IMR-90 (cell line): ENCODE results near the gene KMT2D. TPM values are rescaled to one million over a fixed set of nuclear protein-coding genes. Genes with fewer than 3 reads are reported as not detected.

Experiments used
- ATAC-seq: fragments of 200-7000 bp; cut with Tn5 transposase; 2 replicates; pipeline ENCODE4 v1.9.1; 2020; ENCODE audit warnings: low read depth, mild to moderate bottlenecking, moderate library complexity
- BruUV-seq: library from RNA; stranded (reverse); fragments of 400-500 nt; replicated peaks from 2 replicates; lab custom pipeline; 2021; lab: Mats Ljungman, UMichigan
- CTCF ChIA-PET: fragments of 300-600 bp; formaldehyde crosslinking; extraction: SDS; loops from one replicate; lab custom pipeline; 2021; ENCODE audit warnings: antibody characterized with exemption; lab: Yijun Ruan, JAX
- POLR2A ChIA-PET: fragments of 300-600 bp; sonication (Branson Sonifier 250); formaldehyde crosslinking; loops from one replicate; lab custom pipeline; 2022; ENCODE audit warnings: antibody characterized with exemption; ENCODE audit not compliant: unreplicated experiment; lab: Charles Lee
- DNase-seq: peaks from one replicate; pipeline ENCODE4 v3.0.0; 2013
- H2AFZ ChIP-seq: replicated peaks from 2 replicates; pipeline ENCODE3; 2013; ENCODE audit warnings: low read length, mild to moderate bottlenecking; ENCODE audit not compliant: poor library complexity
- H2AK5ac ChIP-seq: 2 replicates; pipeline ENCODE4 v1.6.1; 2013; ENCODE audit warnings: low read depth, low read length, inconsistent platforms
- H2AK9ac ChIP-seq: replicated peaks from 2 replicates; pipeline ENCODE3; 2013; ENCODE audit warnings: mild to moderate bottlenecking, low read depth, low read length, moderate library complexity; ENCODE audit not compliant: poor library complexity
- H2BK120ac ChIP-seq: 2 replicates; pipeline ENCODE4 v1.6.1; 2013; ENCODE audit warnings: low read depth, low read length, inconsistent platforms
- H2BK15ac ChIP-seq: 3 replicates; pipeline ENCODE4 v1.6.1; 2013; ENCODE audit warnings: low read depth, low read length, inconsistent platforms
- H2BK20ac ChIP-seq: 2 replicates; pipeline ENCODE4 v1.6.1; 2013; ENCODE audit warnings: low read depth, mild to moderate bottlenecking, inconsistent platforms, low read length, moderate library complexity
- H2BK5ac ChIP-seq: 2 replicates; pipeline ENCODE4 v1.6.1; 2013; ENCODE audit warnings: mild to moderate bottlenecking, low read depth, low read length, inconsistent platforms; ENCODE audit not compliant: poor library complexity, severe bottlenecking
- H3K14ac ChIP-seq: replicated peaks from 2 replicates; pipeline ENCODE4 v1.6.1; 2013; ENCODE audit warnings: low read depth, low read length, inconsistent platforms
- H3K18ac ChIP-seq: 2 replicates; pipeline ENCODE4 v1.6.1; 2013; ENCODE audit warnings: low read depth, low read length, control low read depth
- H3K23ac ChIP-seq: 2 replicates; pipeline ENCODE4 v1.6.1; 2013; ENCODE audit warnings: low read depth, low read length, inconsistent platforms
- H3K27ac ChIP-seq: 2 replicates; pipeline ENCODE4 v1.5.1; 2013; ENCODE audit warnings: mild to moderate bottlenecking, control low read depth, low read length; ENCODE audit not compliant: insufficient read depth
- H3K27me3 ChIP-seq: 2 replicates; pipeline ENCODE4 v1.6.1; 2013; ENCODE audit warnings: low read length; ENCODE audit not compliant: control insufficient read depth, insufficient read depth
- H3K36me3 ChIP-seq: 2 replicates; pipeline ENCODE4 v1.6.1; 2013; ENCODE audit warnings: low read length, mixed read lengths; ENCODE audit not compliant: control insufficient read depth, insufficient read depth
- H3K4ac ChIP-seq: 2 replicates; pipeline ENCODE4 v1.6.1; 2013; ENCODE audit warnings: low read depth, low read length, inconsistent platforms
- H3K4me1 ChIP-seq: 2 replicates; pipeline ENCODE4 v1.6.1; 2013; ENCODE audit warnings: low read length, mixed read lengths; ENCODE audit not compliant: control insufficient read depth, insufficient read depth
- H3K4me2 ChIP-seq: 2 replicates; pipeline ENCODE4 v1.6.1; 2013; ENCODE audit warnings: low read depth, mild to moderate bottlenecking, control low read depth, low read length, moderate library complexity
- H3K4me3 ChIP-seq: 2 replicates; pipeline ENCODE4 v1.5.1; 2013; ENCODE audit warnings: low read depth, mild to moderate bottlenecking, control low read depth, low read length, moderate library complexity; ENCODE audit not compliant: insufficient read depth
- H3K56ac ChIP-seq: 2 replicates; pipeline ENCODE4 v1.6.1; 2013; ENCODE audit warnings: low read length, inconsistent platforms; ENCODE audit not compliant: insufficient read depth; ENCODE audit errors: extremely low read depth
- H3K79me1 ChIP-seq, 2 experiments: 2 replicates each; pipeline ENCODE4 v1.6.1; 2013; ENCODE audit warnings: low read length in 2 of 2, inconsistent platforms in 1 of 2, low read depth in 1 of 2
- H3K9ac ChIP-seq: 2 replicates; pipeline ENCODE4 v1.6.1; 2013; ENCODE audit warnings: low read depth, low read length, control low read depth
- H3K9me1 ChIP-seq: 2 replicates; pipeline ENCODE4 v1.6.1; 2013; ENCODE audit warnings: low read length, inconsistent platforms; ENCODE audit not compliant: insufficient read depth
- H3K9me3 ChIP-seq: 2 replicates; pipeline ENCODE4 v1.6.1; 2013; ENCODE audit warnings: low read length; ENCODE audit not compliant: control insufficient read depth, insufficient read depth
- H4K20me1 ChIP-seq: 2 replicates; pipeline ENCODE4 v1.6.1; 2013; ENCODE audit warnings: low read length, inconsistent platforms; ENCODE audit not compliant: insufficient read depth
- H4K5ac ChIP-seq: 2 replicates; pipeline ENCODE4 v1.6.1; 2013; ENCODE audit warnings: mild to moderate bottlenecking, low read depth, low read length, control low read depth
- H4K8ac ChIP-seq, 2 experiments: 2 replicates each; pipeline ENCODE4 v1.6.1; 2013; ENCODE audit warnings: low read depth in 2 of 2, low read length in 2 of 2, control low read depth in 1 of 2, inconsistent platforms in 1 of 2
- H4K91ac ChIP-seq: 2 replicates; pipeline ENCODE4 v1.6.1; 2013; ENCODE audit warnings: low read depth, low read length, inconsistent platforms; ENCODE audit not compliant: insufficient read depth
- BHLHE40 ChIP-seq: fragments of 150-350 bp; IDR thresholded peaks from 2 replicates; pipeline ENCODE4 v1.6.1; 2016; ENCODE audit warnings: mild to moderate bottlenecking, low read depth, low read length
- CEBPB ChIP-seq: IDR thresholded peaks from 2 replicates; pipeline ENCODE4 v1.6.1; 2012; ENCODE audit warnings: low read depth, low read length, improper control_type of control experiment
- FOS ChIP-seq: fragments of 150-350 bp; IDR thresholded peaks from 2 replicates; pipeline ENCODE4 v1.6.1; 2016; ENCODE audit warnings: low read depth, low read length
- MAZ ChIP-seq: IDR thresholded peaks from 2 replicates; pipeline ENCODE4 v1.6.1; 2012; ENCODE audit warnings: low read depth, mild to moderate bottlenecking, low read length, improper control_type of control experiment, moderate library complexity, borderline replicate concordance
- MXI1 ChIP-seq: IDR thresholded peaks from 2 replicates; pipeline ENCODE4 v1.6.1; 2012; ENCODE audit warnings: low read depth, mild to moderate bottlenecking, low read length, moderate library complexity, borderline replicate concordance
- POLR2A ChIP-seq: IDR thresholded peaks from 2 replicates; pipeline ENCODE4 v1.6.1; 2012; ENCODE audit warnings: mild to moderate bottlenecking, low read depth, low read length
- RCOR1 ChIP-seq: IDR thresholded peaks from 2 replicates; pipeline ENCODE4 v1.6.1; 2012; ENCODE audit warnings: mild to moderate bottlenecking, low read length, improper control_type of control experiment; ENCODE audit not compliant: insufficient replicate concordance
- USF2 ChIP-seq: fragments of 150-350 bp; IDR thresholded peaks from 2 replicates; pipeline ENCODE4 v1.6.1; 2017; ENCODE audit warnings: mild to moderate bottlenecking, antibody characterized with exemption, low read length, low read depth
- WGBS, 2 experiments: methylation state at CpG; one replicate each; pipeline versions ENCODE4 v1.1.5 to v1.1.7; 2013; ENCODE audit warnings: missing lambda C conversion rate in 2 of 2; ENCODE audit not compliant: insufficient read length in 1 of 2; ENCODE audit errors: extremely low coverage in 2 of 2; 5-methylcytosine and 5-hydroxymethylcytosine counted together
- dilution Hi-C: fragments of 300-500 bp; cut with HindIII; formaldehyde crosslinking; loops from one replicate; pipeline ENCODE4 v1.14.3; 2018; ENCODE audit warnings: low sequenced_read_pairs; ENCODE audit not compliant: unreplicated experiment
- in situ Hi-C: fragments of 300-500 bp; cut with MboI; formaldehyde crosslinking; loops from 3 replicates; pipeline ENCODE4 v1.14.3; 2019; ENCODE audit warnings: low sequenced_read_pairs, inconsistent platforms, mixed read lengths
- intact Hi-C: fragments of 100-400 bp; cut with micrococcal nuclease; formaldehyde crosslinking; loops from 2 replicates; pipeline ENCODE4 v1.10.0; 2022
- polyA plus RNA-seq, 3 experiments: library from polyadenylated mRNA; depleted of rRNA; stranded (reverse); fragments of >200 nt; gene quantifications; 2 replicates each; pipeline ENCODE4 v1.2.3, GENCODE V29; 2012; ENCODE audit warnings: low replicate concordance in 1 of 3
- total RNA-seq: library from RNA; depleted of rRNA; stranded (reverse); fragments of >200 nt; gene quantifications from 2 replicates; pipeline ENCODE4 v1.2.3, GENCODE V29; 2012

Gene KMT2D
- total and polyA plus RNA-seq, 2 of the 4 experiments (the other 2 are of a cell fraction): 6.6 to 25.2 TPM

GRCh38 chr12:49022558-49023178, 37.9 kb downstream of the KMT2D start:
- no peak for ATAC-seq
- no peak overlapping the region for H4K8ac ChIP-seq
- intact Hi-C loops: no loop called here
- H2AFZ ChIP-seq: no peak overlapping the region
- H3K9ac ChIP-seq: no peak overlapping the region
- no peak overlapping the region for H3K23ac ChIP-seq
- no peak overlapping the region for H3K4me3 ChIP-seq
- BruUV-seq: no TSS peak
- ChIA-PET CTCF (interaction anchor here (0.7 kb wide), 1 partner anchor 21 kb away, joined by 3 read pairs; no protein-coding TSS in a partner anchor), POLR2A (no interaction called here)
- H3K4ac ChIP-seq: no peak overlapping the region
- H2BK5ac ChIP-seq: no peak overlapping the region
- no peak overlapping the region for H3K56ac ChIP-seq
- no peak overlapping the region for H2AK9ac ChIP-seq
- H2AK5ac ChIP-seq: no peak overlapping the region
- TF ChIP-seq BHLHE40: no peak
- no peak for TF ChIP-seq POLR2A
- no peak for TF ChIP-seq MAZ
- no peak for TF ChIP-seq CEBPB
- TF ChIP-seq RCOR1: no peak
- TF ChIP-seq USF2: no peak
- TF ChIP-seq MXI1: no peak
- no peak for TF ChIP-seq FOS
- H4K5ac ChIP-seq: no peak overlapping the region
- peaks cover 28 to 34% of the 10 kb centered on the region in 2 experiments for H3K79me1 ChIP-seq
- no peak overlapping the region for H3K18ac ChIP-seq
- H2BK15ac ChIP-seq: no peak overlapping the region
- DNase-seq: no peak
- H2BK20ac ChIP-seq: no peak overlapping the region
- peaks cover 57% of the 10 kb centered on the region for H3K36me3 ChIP-seq
- H3K14ac ChIP-seq: no peak overlapping the region
- no peaks in the 10 kb centered on the region for H3K9me1 ChIP-seq
- H3K27ac ChIP-seq: no peak overlapping the region
- no peak overlapping the region for H4K91ac ChIP-seq
- in situ Hi-C loops: no loop called here
- dilution Hi-C loops: no loop called here
- 94% methylated on average over 7 of the region's 15 CpGs; no CpG with 5 or more reads in 1 of the 2 experiments for WGBS, 2 experiments
- H3K27me3 ChIP-seq: no peaks in the 10 kb centered on the region
- H2BK120ac ChIP-seq: no peak overlapping the region
- peaks cover 3% of the 10 kb centered on the region for H3K4me1 ChIP-seq
- no peaks in the 10 kb centered on the region for H3K9me3 ChIP-seq
- H4K20me1 ChIP-seq: peaks cover 6% of the 10 kb centered on the region; the same call in 1 of the 2 replicates
- no peak overlapping the region for H3K4me2 ChIP-seq
